Islet precursor cell (in vitro differentiated cells): ENCODE results near the gene TNFRSF11A.
A peak's percentile ranks its signal among the peaks of the same experiment; 100 is the strongest.

Source experiments
- DNase-seq: peaks from one replicate; pipeline ENCODE4 v3.0.0-alpha.2; 2018

Gene TNFRSF11A

DNA sequence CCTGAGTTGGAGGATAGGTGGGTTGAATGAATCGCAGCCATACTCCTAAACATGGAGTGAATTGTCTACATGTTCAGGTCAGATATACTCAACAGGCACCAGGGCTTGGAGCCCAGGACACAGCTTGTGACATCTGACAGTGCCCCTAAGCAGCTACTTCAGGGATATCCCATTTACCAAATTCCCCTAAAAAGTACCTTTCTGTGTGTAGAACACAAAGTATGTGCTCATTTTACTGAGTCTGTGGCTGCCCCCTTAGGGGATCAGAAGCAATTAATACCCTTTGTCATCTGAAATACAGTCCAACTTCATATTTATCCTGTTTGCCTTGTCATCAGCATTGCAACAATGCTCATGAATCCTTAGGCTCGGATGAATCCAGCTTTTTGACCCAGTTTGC is 20.8 kb downstream of the TNFRSF11A start:
- no peak for DNase-seq

DNA sequence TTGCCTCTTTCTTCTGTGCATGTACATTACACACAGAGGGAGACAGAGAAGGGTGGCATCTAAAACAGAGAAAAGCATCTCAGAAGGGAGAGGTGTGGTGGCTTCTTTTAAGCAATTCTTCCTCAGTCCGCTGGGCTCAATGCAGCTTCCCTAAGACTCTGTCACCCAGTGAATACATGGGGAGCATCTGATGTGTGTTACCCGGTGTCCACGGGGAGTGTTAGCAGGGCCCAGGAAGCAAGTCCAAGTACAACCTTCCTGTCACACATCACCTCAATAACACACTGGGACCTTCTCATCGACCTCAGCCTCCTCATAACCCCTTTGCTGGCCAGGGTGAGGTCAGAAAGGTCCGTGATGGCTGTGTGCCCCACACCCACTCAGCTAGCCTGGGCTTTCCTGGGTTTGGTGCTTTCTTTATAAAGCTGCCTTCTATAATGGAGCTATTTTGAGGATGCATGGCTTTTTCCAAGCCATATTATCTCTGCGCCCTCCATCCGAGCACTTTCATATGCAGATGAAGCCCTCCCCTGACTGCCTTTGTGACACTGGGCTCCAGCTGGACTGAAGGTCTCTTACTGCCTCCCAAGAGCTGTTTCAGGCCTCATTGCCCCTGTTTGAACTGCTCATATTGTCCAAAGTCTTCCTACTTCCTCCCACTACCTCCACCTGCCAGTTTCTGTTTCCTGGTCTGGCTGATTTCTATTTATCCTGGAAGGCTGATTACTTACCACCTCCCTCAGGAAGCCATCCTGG is 21.4 kb downstream of the TNFRSF11A start:
- DNase-seq = no peak

DNA sequence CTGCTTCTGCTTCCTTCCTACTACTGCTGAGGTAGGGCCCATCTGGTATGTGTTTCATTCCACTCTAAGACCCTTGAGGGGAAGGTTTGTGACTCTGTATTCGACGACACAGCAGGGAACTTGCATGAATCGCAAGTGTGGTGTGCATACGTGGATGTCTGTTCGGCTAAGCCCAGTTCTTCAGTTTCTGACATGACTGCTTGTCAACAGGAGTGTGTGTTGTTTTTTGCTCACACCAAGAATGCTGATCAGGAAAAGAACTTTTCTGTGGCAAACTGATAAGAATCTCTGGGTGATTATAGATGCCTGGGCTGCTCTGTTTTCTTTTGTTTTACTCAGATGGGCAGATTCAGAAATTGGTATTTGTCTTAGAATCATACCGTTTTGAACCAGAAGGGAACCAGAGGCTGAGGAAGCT is 22.0 kb downstream of the TNFRSF11A start:
- DNase-seq = peak; percentile 63

DNA sequence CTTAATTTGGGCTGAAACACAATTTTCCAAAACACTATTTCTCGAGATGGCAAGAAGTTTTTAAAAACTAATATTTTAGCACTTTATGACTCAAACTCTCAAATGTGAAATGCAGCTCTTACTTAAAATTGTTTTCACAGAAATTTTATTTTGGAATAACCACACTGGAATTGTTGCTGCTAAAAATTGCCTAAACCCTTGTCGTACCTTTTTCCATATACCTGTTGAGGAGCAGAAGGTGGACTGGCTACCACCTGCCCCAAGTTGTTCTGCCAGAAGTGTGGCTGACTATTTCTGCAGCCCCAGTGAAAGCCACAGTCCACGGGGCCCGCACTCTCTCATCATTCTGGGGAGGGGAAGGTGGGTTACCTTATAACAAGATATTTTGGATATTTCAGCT is 23.4 kb downstream of the TNFRSF11A start:
- no peak for DNase-seq

DNA sequence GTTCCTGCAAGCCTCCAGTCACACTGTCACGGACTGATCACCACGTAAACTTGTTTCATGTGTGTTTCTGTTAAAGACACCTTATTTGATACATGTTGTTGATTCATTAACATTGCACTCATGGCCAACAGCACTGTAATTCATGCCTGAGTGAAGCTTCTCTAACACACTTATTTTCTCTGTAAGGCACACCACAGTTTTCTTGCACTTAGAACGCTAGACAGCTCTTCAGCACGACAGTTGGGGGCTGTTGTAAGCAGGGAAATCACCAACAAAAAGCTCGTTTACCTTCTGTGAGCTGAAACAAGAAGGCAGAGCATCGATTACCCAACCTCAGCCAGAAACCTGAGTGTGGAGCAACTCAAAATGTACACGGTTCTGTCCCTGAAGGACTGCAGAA is 28.1 kb downstream of the TNFRSF11A start:
- DNase-seq = no peak

DNA sequence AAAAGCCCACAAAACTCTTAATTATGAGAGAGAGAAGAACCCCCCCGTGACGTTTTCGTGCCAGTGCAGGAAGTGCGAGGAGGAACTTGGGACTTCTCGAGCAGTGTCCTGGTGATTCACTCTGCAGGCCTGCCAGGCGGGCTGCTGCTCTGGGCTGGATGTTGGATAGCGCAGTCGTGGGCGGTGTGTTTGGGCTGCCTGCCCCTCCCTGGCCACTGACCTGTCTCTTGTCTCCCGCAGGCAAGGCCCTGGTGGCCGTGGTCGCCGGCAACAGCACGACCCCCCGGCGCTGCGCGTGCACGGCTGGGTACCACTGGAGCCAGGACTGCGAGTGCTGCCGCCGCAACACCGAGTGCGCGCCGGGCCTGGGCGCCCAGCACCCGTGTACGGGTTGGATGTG is 29.0 kb downstream of the TNFRSF11A start:
- peak; percentile 73 for DNase-seq

DNA sequence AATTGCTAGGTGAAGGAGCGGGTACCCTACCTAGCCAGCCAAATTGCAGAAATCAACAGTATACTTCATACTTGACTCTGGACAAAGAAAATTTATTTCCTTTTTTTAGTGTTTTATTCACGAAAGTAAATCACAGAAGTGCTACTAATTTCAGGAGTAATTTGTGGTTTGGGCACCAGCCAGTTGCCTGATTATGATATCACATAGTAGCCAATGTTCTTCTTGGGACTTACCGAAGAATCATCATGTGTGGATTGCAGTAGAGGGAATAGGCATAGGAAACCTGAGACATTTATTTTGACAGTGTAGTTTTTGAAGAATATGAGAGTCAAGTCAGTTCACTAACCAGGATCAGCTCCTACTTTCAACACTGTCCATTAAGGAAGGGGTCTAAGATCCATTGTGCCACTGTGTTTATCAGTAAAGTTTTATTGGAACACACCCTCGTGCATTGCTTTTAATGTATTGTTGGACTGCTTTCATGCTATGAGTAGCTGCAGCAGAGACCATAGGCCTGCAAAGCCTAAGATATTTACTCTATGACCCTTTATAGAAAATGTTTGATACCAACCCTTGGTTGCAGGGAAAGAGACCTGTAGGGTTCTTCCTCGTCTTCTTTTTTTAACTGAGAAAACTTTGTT is 32.1 kb downstream of the TNFRSF11A start:
- DNase-seq = no peak

DNA sequence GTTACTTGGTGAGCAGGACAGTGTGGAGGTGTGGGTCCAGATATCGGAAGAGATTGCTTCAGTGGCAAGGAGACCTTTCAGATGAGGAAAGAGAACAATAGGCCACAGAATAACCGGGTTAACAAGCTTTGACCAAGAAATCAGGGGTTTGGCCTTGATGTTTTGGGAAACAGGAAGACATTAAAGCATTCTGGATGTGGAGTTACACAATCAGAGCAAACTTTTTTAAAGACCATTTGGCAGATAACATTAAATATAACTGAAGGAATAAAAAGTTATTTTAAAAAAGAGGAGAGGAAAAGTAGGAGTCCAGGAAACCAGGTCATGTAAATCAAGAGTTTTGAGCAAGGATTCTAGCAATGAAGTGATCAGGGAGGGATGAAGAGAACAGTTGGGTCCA is 35.7 kb downstream of the TNFRSF11A start:
- no peak for DNase-seq

DNA sequence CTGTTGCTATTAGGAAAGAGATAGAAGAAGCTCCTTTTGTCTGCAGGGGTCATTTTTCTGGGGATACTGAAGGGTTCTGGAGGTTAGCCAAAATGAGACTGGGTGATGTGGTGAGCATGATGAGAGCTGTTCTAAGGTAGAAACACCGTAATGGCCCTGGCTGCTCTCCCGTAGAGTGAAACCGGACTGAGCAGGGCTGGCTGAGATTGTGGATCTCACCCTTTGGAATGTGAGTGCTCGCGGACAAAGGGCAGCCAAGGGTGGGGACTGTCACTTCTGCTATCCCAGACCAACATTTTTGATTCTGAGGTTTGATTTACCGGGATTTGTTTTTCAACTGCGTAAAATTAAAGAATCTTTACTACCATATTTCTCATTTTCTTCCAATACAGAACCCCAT is 36.2 kb downstream of the TNFRSF11A start:
- DNase-seq = no peak

DNA sequence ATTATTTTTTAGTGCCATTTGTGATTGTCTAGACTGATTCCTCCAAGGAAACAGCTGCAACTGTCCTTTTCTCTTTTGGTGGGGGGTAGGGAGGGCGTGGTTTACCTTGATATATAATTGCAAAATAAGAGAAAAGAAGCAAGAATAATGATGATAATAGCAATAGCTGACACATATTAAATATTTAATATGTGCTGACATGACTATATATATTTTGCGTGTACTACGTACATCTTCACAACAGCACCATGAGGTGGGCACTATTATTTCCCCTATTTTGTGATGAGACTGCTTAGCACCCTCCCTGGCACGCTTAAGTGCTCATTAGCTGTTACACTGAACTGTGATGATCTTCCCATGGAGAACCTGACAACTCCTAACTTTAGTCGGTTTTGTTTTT is 39.4 kb downstream of the TNFRSF11A start:
- DNase-seq = no peak

DNA sequence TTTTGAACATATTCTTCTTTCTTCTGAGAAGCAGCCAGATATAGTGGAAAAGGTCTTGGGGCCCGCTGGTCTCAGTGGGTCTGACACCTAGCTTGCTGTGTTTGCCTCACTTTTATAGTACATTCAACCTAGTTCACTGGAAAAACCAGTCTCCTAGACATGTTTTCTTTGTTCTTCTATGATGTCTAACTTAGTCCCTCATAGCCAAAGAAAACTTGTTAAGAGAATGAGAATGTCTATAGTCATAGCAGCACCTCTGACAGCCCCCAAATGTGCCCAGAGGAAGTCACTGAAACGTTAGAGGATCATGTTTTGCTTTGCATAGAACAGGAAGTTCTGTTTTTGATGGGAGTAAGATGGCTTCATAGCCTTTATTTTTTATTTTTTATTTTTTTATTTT is 40.3 kb downstream of the TNFRSF11A start:
- DNase-seq = no peak

DNA sequence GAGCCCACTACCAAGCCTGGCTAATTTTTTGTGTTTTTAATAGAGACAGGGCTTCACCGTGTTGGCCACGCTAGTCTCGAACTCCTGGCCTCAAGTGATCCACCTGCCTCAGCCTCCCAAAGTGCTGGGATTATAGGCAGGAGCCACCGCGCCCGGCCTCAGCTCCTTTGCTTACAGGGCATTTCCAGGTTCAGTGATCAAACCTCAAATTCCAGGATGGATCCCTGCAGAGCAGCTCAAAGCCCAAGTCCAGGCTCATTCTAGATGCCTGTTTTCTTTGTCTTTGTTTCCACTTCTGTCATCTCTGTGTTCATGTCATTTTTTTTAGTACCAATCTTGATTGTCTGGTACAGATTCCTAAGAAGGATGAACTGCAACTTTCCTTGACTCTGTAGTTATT is 41.9 kb downstream of the TNFRSF11A start:
- no peak for DNase-seq

DNA sequence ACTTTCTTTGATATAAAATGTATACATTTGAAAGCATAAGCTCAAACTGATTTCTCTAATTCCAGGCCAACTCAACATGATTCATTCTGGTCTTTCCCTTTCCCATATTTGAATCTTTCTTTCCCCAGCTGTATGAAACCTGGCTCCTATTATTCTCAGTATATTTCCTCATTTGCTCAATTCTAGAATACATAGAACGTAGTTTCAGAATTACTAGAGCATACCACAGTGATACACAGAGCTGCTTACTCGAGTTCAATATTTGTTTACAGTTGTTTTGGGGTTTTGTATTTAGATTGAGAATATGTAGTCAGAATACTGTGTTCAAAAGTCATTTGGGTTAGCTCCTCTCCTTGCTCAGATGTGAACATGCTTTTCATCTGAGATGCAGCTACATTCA is 43.0 kb downstream of the TNFRSF11A start:
- DNase-seq = no peak

DNA sequence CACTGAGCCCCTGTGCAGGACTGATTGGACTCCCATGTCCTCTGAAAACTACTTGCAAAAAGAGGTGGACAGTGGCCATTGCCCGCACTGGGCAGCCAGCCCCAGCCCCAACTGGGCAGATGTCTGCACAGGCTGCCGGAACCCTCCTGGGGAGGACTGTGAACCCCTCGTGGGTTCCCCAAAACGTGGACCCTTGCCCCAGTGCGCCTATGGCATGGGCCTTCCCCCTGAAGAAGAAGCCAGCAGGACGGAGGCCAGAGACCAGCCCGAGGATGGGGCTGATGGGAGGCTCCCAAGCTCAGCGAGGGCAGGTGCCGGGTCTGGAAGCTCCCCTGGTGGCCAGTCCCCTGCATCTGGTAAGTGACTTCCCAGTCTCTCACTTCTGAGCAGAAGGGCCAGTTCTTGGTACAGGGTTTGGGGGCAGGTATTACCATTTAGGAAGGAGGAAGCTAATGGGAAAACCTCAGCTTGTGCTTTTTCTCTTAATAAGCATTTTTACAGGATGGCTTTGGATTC is 44.1 kb downstream of the TNFRSF11A start:
- DNase-seq = no peak

DNA sequence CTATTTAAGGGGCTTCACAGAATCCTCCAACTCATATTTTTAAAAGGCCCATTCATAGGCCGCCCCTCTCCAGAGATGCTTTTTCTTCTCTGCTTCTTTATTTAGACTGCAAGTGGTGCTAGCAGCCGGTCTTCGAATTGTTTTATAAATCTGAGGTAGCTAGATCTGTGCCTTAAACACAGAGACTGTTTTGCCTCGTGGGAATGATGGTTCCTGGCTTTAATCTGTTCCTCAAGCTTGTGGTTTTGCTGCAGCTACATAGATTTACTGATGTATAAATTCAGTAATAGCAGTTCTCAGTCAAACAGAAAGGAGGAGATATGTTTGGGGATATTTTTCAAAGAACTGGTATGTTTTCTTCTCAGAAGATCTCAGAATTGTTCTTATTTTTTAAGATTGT is 45.3 kb downstream of the TNFRSF11A start:
- no peak for DNase-seq

DNA sequence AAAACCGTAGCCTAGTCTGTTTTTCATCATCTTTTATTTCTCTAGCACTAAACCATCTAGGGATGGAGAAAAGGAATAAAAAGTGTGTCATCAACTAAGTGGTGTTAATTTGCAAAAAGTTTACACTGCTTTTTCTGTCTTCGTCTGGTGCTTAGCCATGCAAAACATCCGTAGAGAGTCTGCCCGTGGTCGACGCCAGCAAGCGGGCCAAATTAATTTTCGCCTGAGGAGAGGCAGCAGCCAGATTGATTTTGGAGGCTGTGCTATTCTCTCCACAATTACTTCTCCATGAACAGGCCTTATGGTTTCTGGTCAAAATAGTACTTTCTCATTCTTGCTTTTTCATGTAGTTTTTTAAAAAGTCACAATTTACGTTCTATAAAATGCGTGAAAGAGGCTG is 46.3 kb downstream of the TNFRSF11A start:
- no peak for DNase-seq

DNA sequence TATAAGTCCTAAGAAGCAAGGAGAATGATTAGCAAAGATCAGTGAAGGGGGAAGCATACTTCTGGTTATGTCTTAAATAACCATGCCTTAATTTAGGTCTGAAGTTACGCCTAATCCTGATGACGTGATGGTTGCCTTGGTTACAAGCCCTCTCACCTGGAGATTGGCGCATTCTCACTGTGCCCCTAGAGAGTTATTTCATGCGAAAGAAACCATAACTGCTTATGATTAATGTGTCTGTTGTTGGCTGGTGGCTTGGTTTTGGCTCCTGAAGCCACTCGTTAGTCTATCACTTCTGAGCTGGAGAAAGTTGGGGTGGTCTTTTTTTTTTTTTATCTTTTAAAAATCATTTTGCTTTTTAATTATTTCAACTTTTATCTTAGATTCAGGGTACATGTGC is 47.0 kb downstream of the TNFRSF11A start:
- DNase-seq = no peak

DNA sequence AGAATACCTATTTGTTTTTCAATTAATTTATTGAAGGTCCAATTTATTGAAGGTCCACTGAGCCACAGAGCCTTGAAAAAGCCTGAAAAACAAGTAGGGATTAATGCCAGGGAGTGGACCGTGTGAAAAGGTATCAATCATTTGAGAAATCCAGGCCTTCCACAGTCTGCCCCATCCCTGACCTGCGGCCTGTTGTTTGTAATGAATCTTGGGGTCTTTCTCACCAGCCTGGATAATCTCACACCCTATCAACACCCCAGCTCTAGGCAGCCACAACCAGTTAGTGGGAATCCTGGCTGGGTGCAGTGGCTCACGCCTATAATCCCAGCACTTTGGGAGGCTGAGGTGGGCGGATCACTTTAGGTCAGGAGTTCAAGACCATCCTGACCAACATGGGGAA is 47.8 kb downstream of the TNFRSF11A start:
- no peak for DNase-seq

DNA sequence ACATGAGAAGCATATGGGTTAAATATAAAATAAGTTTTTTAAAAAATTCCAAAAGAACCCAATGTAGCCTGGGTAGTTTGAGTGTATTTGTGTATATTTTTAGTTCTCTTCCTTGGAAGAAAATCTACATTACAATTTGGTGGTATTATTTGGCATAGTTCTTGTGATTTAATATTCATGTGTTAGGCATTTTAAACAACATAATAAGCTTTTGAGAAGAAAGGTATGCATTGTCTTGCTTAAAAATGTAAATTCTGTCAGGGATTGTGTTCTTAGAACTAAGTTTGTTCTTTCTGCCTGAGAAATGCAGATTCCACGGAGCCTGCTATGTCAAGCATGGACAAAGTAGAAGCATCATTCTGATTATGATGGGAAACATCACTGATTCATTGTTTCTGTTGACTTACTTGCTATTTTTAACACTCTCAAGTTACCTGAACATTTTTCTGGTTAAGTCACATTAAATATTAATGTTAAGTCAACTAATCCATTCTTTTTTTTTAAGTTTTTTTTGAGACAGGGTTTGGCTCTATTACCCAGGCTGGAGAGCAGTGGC is 49.4 kb downstream of the TNFRSF11A start:
- DNase-seq = no peak

DNA sequence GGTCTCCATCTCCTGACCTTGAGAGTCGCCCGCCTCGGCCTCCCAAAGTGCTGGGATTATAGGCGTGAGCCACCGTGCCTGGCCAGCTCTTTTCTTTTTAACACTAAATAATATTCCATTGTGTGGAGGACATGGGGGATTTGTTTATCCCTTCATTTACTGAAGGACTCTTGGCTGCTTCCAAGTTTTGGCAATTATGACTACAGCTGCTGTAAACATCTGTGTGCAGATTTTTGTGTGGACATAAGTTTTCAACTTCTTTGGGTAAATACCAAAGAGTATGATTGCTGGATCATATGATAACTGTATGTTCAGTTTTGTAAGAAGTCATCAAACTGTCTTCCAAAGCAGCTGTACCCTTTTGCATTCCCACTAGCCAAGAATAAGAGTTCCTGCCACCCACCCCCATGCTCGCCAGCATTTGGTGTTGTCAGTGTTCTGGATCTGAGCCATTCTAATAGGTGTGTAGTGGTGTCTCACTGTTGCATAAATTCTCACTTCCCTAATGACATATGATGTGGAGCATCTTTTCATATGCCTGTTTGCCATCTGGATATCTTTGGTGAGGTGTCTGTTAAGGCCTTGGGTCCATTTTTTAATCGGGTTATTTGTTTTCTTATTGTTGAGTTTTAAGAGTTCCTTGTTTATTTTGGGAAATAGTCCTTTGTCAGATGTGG is 52.2 kb downstream of the TNFRSF11A start:
- DNase-seq = no peak

DNA sequence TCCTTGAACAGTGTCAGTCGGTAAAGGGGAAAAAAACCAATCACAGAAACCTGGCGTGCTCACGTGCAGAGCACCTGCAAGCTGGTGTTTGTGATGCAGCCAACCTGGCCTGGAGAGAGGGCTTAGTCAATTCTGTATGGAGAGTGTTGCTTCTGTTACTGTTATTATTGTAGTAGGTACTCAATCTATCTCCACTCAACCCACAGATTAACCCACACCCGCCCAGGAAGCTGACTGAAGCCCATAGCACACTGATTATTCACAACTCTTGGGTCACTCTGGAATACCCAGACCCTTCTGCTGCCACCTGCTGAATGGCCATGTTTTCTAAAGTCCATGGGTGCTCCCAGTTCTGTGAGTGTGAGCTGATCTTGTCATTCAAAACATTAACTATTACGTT is 53.9 kb downstream of the TNFRSF11A start:
- no peak for DNase-seq

DNA sequence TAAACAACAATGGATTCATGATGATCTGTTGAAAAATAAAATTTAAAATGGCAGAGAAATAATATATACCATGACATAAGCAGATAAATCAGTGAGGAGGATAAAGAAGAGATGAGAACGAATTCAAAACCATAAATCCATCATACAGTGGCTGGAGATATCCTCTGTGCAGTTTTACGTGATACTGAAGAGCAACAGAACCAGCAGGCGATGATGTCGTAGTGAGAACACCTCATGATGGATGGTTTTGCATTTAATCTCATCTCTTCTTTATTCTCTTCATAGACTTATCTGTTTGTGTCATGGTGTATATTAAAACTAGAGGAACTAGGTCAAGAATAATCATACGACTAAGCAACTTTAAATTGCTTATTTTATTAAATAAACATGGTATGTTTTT is 56.3 kb downstream of the TNFRSF11A start:
- DNase-seq = no peak

DNA sequence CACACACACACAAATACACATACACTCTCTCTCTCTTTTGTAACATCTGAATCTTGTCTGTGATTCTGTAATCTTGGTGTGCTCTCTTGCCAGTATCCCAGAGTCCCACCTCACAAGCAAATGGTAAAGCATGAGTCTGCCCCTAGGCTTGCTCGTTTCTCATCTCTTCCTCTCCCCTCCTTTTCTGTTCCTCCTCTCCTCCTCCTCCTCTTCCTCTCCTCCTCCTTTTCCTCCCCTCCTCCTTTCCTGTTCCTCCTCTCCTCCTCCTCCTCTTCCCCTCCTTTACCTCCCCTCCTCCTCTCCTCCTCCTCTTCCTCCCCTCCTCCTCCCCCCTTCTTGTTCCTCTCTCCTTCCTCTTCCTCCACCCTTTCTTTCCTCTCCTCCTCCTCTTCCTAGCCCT is 59.0 kb downstream of the TNFRSF11A start:
- no peak for DNase-seq

DNA sequence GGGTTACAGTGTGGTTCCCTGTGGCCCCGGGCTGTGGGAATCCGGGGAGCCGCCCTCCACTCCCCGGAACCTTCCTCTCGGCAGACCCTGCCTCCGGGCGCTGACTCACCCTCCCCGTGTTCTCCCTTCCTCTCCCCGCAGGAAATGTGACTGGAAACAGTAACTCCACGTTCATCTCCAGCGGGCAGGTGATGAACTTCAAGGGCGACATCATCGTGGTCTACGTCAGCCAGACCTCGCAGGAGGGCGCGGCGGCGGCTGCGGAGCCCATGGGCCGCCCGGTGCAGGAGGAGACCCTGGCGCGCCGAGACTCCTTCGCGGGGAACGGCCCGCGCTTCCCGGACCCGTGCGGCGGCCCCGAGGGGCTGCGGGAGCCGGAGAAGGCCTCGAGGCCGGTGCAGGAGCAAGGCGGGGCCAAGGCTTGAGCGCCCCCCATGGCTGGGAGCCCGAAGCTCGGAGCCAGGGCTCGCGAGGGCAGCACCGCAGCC is 59.5 kb downstream of the TNFRSF11A start:
- DNase-seq = peak; percentile 79
